Measurements from ENCODE around the gene IQSEC2. TPM values are rescaled to one million over a fixed set of nuclear protein-coding genes. Genes with fewer than 3 reads are reported as not detected.
A peak's percentile ranks its signal among the peaks of the same experiment; 100 is the strongest.

IQSEC2 gene
- total and polyA plus RNA-seq, 2 of the 4 experiments (the other 2 are of a cell fraction) = 2.5 to 11.4 TPM

GRCh38 chrX:53262189-53262917 is 19.0 kb downstream of the IQSEC2 start:
- H3K79me1 ChIP-seq (ENCODE audit: low read depth in 1 of 2, low read length in 2 of 2) = peaks cover 0 to 17% of the 10 kb centered on the region in 2 experiments; a peak in 1 of 4 replicates

More at GRCh38 chrX:53262189-53262917, 19.0 kb downstream of the IQSEC2 start:
- Histone ChIP-seq H3K14ac (replicated peaks; ENCODE audit: low read depth, low read length) (no peak overlapping the region), H3K27ac (ENCODE audit: insufficient read depth, low read length) (no peak overlapping the region), H2BK120ac (ENCODE audit: low read depth, low read length) (peak overlapping the region; percentile 49; the same call in 1 of the 2 replicates), H2BK5ac (ENCODE audit: low read depth, low read length, poor library complexity, severe bottlenecking) (no peak overlapping the region), H2AK9ac (replicated peaks; ENCODE audit: low read depth, low read length, poor library complexity) (no peak overlapping the region), H3K36me3 (ENCODE audit: control insufficient read depth, insufficient read depth, low read length) (no peaks in the 10 kb centered on the region), H3K9ac (ENCODE audit: low read depth, low read length) (no peak overlapping the region), H3K4me2 (ENCODE audit: low read depth, low read length) (no peak overlapping the region), H3K23ac (ENCODE audit: low read depth, low read length) (no peak overlapping the region), H2AK5ac (ENCODE audit: low read depth, low read length) (peak overlapping the region; percentile 39; the same call in 1 of the 2 replicates), H2BK15ac (ENCODE audit: low read depth, low read length) (no peak overlapping the region), H2AFZ (replicated peaks; ENCODE audit: low read length, poor library complexity) (no peak overlapping the region), H3K18ac (ENCODE audit: low read depth, low read length) (no peak overlapping the region), H4K5ac (ENCODE audit: low read depth, low read length) (no peak overlapping the region), H3K9me1 (ENCODE audit: insufficient read depth, low read length) (peaks cover 24% of the 10 kb centered on the region), H4K8ac (ENCODE audit: low read depth in 2 of 2, low read length in 2 of 2) (0 out of 4 replicates have a peak overlapping the region, but pooled peaks of 1 of the 2 experiments have one; percentile 11), H2BK20ac (ENCODE audit: low read depth, low read length) (peak overlapping the region; percentile 11; the same call in 1 of the 2 replicates), H4K20me1 (ENCODE audit: insufficient read depth, low read length) (peaks cover 23% of the 10 kb centered on the region; the same call in 1 of the 2 replicates), H3K56ac (ENCODE audit: extremely low read depth, insufficient read depth, low read length) (no peak overlapping the region), H3K4ac (ENCODE audit: low read depth, low read length) (peak overlapping the region; percentile 25; the same call in 1 of the 2 replicates), H3K4me3 (ENCODE audit: insufficient read depth, low read depth, low read length) (no peak overlapping the region), H3K4me1 (ENCODE audit: control insufficient read depth, insufficient read depth, low read length) (peaks cover 24% of the 10 kb centered on the region), H3K27me3 (ENCODE audit: control insufficient read depth, insufficient read depth, low read length) (peaks cover 32% of the 10 kb centered on the region; the same call in 1 of the 2 replicates), H4K91ac (ENCODE audit: insufficient read depth, low read depth, low read length) (peak overlapping the region; percentile 19; the same call in 1 of the 2 replicates), H3K9me3 (ENCODE audit: control insufficient read depth, insufficient read depth, low read length) (no peaks in the 10 kb centered on the region)
- dilution Hi-C loops (cut with HindIII; ENCODE audit: low sequenced_read_pairs, unreplicated experiment) = no loop called here
- in situ Hi-C loops (cut with MboI; ENCODE audit: low sequenced_read_pairs) = no loop called here
- no TSS peak for BruUV-seq (replicated peaks)
- DNase-seq (no peak), ATAC-seq (ENCODE audit: low read depth) (no peak)
- TF ChIP-seq NFE2L2 (IDR thresholded peaks at IDR 0.05; ENCODE audit: low read depth, low read length) = no peak
- no peak for TF ChIP-seq RAD21 (IDR thresholded peaks at IDR 0.05; ENCODE audit: low read length)
- no peak for TF ChIP-seq ELK1 (IDR thresholded peaks at IDR 0.05; ENCODE audit: borderline replicate concordance, low read depth, low read length)
- TF ChIP-seq MXI1 (IDR thresholded peaks at IDR 0.05; ENCODE audit: borderline replicate concordance, low read depth, low read length) = no peak
- ChIA-PET CTCF (interaction anchor here (0.6 kb wide), 1 partner anchor 15 kb away, joined by 3 read pairs; no protein-coding TSS in a partner anchor), POLR2A (ENCODE audit: unreplicated experiment) (no interaction called here)
- 80% methylated on average over 2 of the region's 7 CpGs; no CpG with 5 or more reads in 1 of the 2 experiments for WGBS, 2 experiments (ENCODE audit: extremely low coverage in 2 of 2, insufficient read length in 1 of 2)
- intact Hi-C loops (cut with micrococcal nuclease) = no loop called here
